Measurements from ENCODE around the gene SCD5. TPM values are rescaled to one million over a fixed set of nuclear protein-coding genes. Genes with fewer than 3 reads are reported as not detected.
A peak's percentile ranks its signal among the peaks of the same experiment; 100 is the strongest.

The SCD5 gene
- total and polyA plus RNA-seq, 9 of the 15 experiments (the other 6 are each of a cell fraction or from before 2014, with no cell fraction given), result 0.01 to 0.20 (median 0.03) TPM; not detected in 5

DNA sequence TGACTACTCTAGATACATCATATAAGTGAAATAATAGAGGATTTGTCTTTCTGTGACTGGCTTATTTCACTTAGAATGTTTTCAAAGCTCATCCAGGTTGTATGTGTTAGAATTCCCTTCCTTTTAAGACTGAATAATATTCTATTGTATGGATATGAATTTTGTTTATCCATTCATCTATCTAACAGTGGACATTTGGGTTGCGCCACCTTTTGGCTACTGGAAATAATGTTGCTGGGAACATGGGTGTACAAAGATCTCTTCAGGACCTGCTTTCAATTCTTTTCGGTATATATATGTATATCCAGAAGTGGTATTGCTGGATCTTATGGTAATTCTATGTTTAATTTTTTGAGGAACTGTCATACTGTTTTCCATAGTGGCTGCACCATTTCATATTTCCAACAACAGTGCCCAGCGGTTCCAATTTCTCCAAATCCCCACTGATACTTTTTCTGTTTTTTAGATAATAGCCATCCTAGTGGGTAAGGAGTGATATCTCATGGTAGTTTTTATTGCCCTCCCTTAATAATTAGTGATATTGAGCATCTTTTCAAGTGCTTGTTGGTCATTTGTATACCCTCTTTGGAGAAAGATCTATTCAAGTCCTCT lies 3.4 kb upstream of the SCD5 start:
- DNase-seq (ENCODE audit: extremely low read depth in 1 of 4, low spot score in 3 of 4) (peak in 1 of 4 experiments; percentile 23), ATAC-seq (peak; percentile 56; the same call in 1 of the 3 replicates), FAIRE-seq (peak; percentile 79)
- H3K9me3 ChIP-seq (replicated peaks; ENCODE audit: control insufficient read depth, insufficient read depth, low read depth, low read length), result no peaks in the 10 kb centered on the region
- H3K27ac ChIP-seq (ENCODE audit: extremely low read depth, low read depth, low read length), result no peak overlapping the region
- ChIA-PET POLR2A (no interaction called here), CTCF (ENCODE audit: low intra/inter-chr PET ratio) (no interaction called here)
- WGBS (ENCODE audit: insufficient coverage, low coverage, missing lambda C conversion rate), result 34% methylated on average over 3 of the region's 3 CpGs
- H3K36me3 ChIP-seq (ENCODE audit: control insufficient read depth, insufficient read depth, low read length), result no peaks in the 10 kb centered on the region
- no peak overlapping the region for H2AFZ ChIP-seq (ENCODE audit: low read depth, low read length)
- H3K4me3 ChIP-seq, result no peak overlapping the region
- TF ChIP-seq SMC3 (conservative IDR thresholded peaks at IDR 0.05; ENCODE audit: insufficient read depth, low read depth, low read length), result 0 out of 2 replicates have a peak, but pooled peaks have one; percentile 6
- peak in 1 of 2 experiments; percentile 33; a peak in 2 of 4 replicates for TF ChIP-seq RAD21 (CRISPR knock-in tag; conservative IDR thresholded peaks at IDR 0.05 in 1 of 2, IDR thresholded peaks at IDR 0.05 in 1 of 2)
- TF ChIP-seq L3MBTL2 (IDR thresholded peaks at IDR 0.05), result no peak
- TF ChIP-seq ADNP (tag; IDR thresholded peaks at IDR 0.05), result no peak
- TF ChIP-seq, protein P1, sequence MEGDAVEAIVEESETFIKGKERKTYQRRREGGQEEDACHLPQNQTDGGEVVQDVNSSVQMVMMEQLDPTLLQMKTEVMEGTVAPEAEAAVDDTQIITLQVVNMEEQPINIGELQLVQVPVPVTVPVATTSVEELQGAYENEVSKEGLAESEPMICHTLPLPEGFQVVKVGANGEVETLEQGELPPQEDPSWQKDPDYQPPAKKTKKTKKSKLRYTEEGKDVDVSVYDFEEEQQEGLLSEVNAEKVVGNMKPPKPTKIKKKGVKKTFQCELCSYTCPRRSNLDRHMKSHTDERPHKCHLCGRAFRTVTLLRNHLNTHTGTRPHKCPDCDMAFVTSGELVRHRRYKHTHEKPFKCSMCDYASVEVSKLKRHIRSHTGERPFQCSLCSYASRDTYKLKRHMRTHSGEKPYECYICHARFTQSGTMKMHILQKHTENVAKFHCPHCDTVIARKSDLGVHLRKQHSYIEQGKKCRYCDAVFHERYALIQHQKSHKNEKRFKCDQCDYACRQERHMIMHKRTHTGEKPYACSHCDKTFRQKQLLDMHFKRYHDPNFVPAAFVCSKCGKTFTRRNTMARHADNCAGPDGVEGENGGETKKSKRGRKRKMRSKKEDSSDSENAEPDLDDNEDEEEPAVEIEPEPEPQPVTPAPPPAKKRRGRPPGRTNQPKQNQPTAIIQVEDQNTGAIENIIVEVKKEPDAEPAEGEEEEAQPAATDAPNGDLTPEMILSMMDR (IDR thresholded peaks at IDR 0.05 in 2 of 3, conservative IDR thresholded peaks at IDR 0.05 in 1 of 3; ENCODE audit: insufficient read depth in 2 of 3, low read depth in 1 of 3, low read length in 3 of 3), result peak; percentile 35 to 61 (median 37); a peak in 4 of 6 replicates
- TF ChIP-seq ZNF184 (CRISPR knock-in tag; IDR thresholded peaks at IDR 0.05), result no peak
- peaks cover 2% of the 10 kb centered on the region; the same call in 1 of the 2 replicates for H4K20me1 ChIP-seq (replicated peaks; ENCODE audit: control insufficient read depth, insufficient read depth, low read length)
- peaks cover 26 to 36% of the 10 kb centered on the region in 2 experiments for H3K27me3 ChIP-seq (ENCODE audit: control insufficient read depth in 2 of 2, insufficient read depth in 2 of 2, low read length in 2 of 2)
- no peaks in the 10 kb centered on the region for H3K9me1 ChIP-seq (ENCODE audit: control insufficient read depth, insufficient read depth, low read length)
- no peak overlapping the region for H3K4me2 ChIP-seq (ENCODE audit: insufficient read depth, low read length)
- H3K9ac ChIP-seq (ENCODE audit: insufficient read depth in 1 of 2, low read depth in 2 of 2, low read length in 2 of 2), result no peak overlapping the region
- no peaks in the 10 kb centered on the region for H3K79me2 ChIP-seq (ENCODE audit: control insufficient read depth, insufficient read depth, low read length)
- H3K4me1 ChIP-seq (replicated peaks in 1 of 2; ENCODE audit: control insufficient read depth in 2 of 2, insufficient read depth in 2 of 2, low read length in 2 of 2), result peaks cover 0 to 15% of the 10 kb centered on the region in 2 experiments; a peak in 2 of 5 replicates
- in situ Hi-C loops (cut with MboI), result no loop called here
- intact Hi-C loops (cut with micrococcal nuclease), result no loop called here
- BruUV-seq (replicated peaks), result no TSS peak
